GM23248 (cell line): ENCODE results near the gene EXOC3L2. TPM values are rescaled to one million over a fixed set of nuclear protein-coding genes. Genes with fewer than 3 reads are reported as not detected.

Experiments
- DNase-seq: peaks from one replicate; pipeline ENCODE4 v3.0.0-alpha.2; 2015
- H2AFZ ChIP-seq: fragments of 200-600 bp; sonication (generic); 2 replicates; pipeline ENCODE4 v1.6.1; 2016; ENCODE audit warnings: antibody characterized with exemption
- H3F3A ChIP-seq: fragments of 200-600 bp; sonication (generic); 2 replicates; pipeline ENCODE4 v1.6.1; 2016; ENCODE audit warnings: mild to moderate bottlenecking, antibody characterized with exemption, mixed run types; ENCODE audit not compliant: insufficient read depth
- H3K27ac ChIP-seq: fragments of 200-600 bp; sonication (generic); 2 replicates; pipeline ENCODE4 v1.5.1; 2016; ENCODE audit warnings: mild to moderate bottlenecking
- H3K27me3 ChIP-seq: fragments of 200-600 bp; sonication (generic); replicated peaks from 2 replicates; pipeline ENCODE4 v1.6.1; 2016; ENCODE audit warnings: mild to moderate bottlenecking; ENCODE audit not compliant: insufficient read depth
- H3K36me3 ChIP-seq: fragments of 200-600 bp; sonication (generic); 2 replicates; pipeline ENCODE4 v1.6.1; 2016; ENCODE audit warnings: low read depth, mild to moderate bottlenecking
- H3K4me1 ChIP-seq: fragments of 200-600 bp; sonication (generic); 2 replicates; pipeline ENCODE4 v1.6.1; 2016; ENCODE audit warnings: mild to moderate bottlenecking; ENCODE audit not compliant: insufficient read depth
- H3K4me2 ChIP-seq: fragments of 200-600 bp; sonication (generic); one replicate; pipeline ENCODE4 v1.6.1; 2016; ENCODE audit warnings: mild to moderate bottlenecking; ENCODE audit not compliant: unreplicated experiment
- H3K4me3 ChIP-seq: fragments of 200-600 bp; sonication (generic); 2 replicates; pipeline ENCODE4 v1.5.1; 2016; ENCODE audit warnings: mild to moderate bottlenecking
- H3K79me2 ChIP-seq: fragments of 200-600 bp; sonication (generic); 2 replicates; pipeline ENCODE4 v1.6.1; 2016; ENCODE audit warnings: mild to moderate bottlenecking; ENCODE audit not compliant: insufficient read depth
- H3K9ac ChIP-seq: fragments of 200-600 bp; sonication (generic); 2 replicates; pipeline ENCODE4 v1.6.1; 2016; ENCODE audit warnings: mild to moderate bottlenecking
- H3K9me2 ChIP-seq: fragments of 200-600 bp; sonication (generic); 2 replicates; pipeline ENCODE4 v1.6.1; 2016; ENCODE audit warnings: mixed run types, mild to moderate bottlenecking, moderate library complexity; ENCODE audit not compliant: insufficient read depth
- H3K9me3 ChIP-seq: fragments of 200-600 bp; sonication (generic); one replicate; pipeline ENCODE4 v1.6.1; 2017; ENCODE audit warnings: low read depth
- H4K20me1 ChIP-seq: fragments of 200-600 bp; sonication (generic); 2 replicates; pipeline ENCODE4 v1.6.0; 2016; ENCODE audit not compliant: insufficient read depth
- EZH2 ChIP-seq: fragments of 200-600 bp; sonication (generic); IDR thresholded peaks from 2 replicates; pipeline ENCODE4 v1.6.1; 2018; ENCODE audit warnings: antibody characterized with exemption, mild to moderate bottlenecking; ENCODE audit not compliant: insufficient read depth, poor library complexity, severe bottlenecking
- EZH2phosphoT487 ChIP-seq: fragments of 200-600 bp; sonication (generic); IDR thresholded peaks from 2 replicates; pipeline ENCODE4 v1.6.1; 2018; ENCODE audit warnings: antibody characterized with exemption, moderate library complexity, mild to moderate bottlenecking, low read depth; ENCODE audit not compliant: insufficient read depth
- WGBS, 2 experiments: methylation state at CpG; one replicate each; pipeline ENCODE4 v1.1.6; 2015 to 2017; ENCODE audit warnings: low lambda C conversion rate in 2 of 2, low coverage in 1 of 2; ENCODE audit errors: missing lambda C conversion rate in 2 of 2; 5-methylcytosine and 5-hydroxymethylcytosine counted together
- in situ Hi-C: fragments of 300-500 bp; cut with MboI; formaldehyde crosslinking; loops from 2 replicates; pipeline ENCODE4 v1.15.0; 2020
- polyA plus RNA-seq: library from polyadenylated mRNA; unstranded; fragments of >200 nt; fragmentation: Nextera tagmentation; extraction: Ambion mirVana; gene quantifications from 2 replicates; pipeline ENCODE4 v1.2.1, GENCODE V29; 2016
- total RNA-seq: library from RNA; depleted of rRNA; stranded (reverse); fragments of >200 nt; shearing (Covaris generic); gene quantifications from 2 replicates; pipeline ENCODE4 v1.2.3, GENCODE V29; 2014

The EXOC3L2 gene
- total and polyA plus RNA-seq, 2 experiments from 2014 or later = not detected

GRCh38 chr19:45256836-45257235, 11.6 kb upstream of the EXOC3L2 start:
- WGBS, 2 experiments = 86 to 91% methylated on average over 4 of the region's 4 CpGs
- Histone ChIP-seq H3K9ac (no peak overlapping the region), H3K4me2 (no peak overlapping the region), H3K4me1 (peaks cover 16% of the 10 kb centered on the region), H3K36me3 (no peaks in the 10 kb centered on the region), H3K79me2 (peaks cover 78% of the 10 kb centered on the region), H3K4me3 (no peak overlapping the region), H3K27ac (no peak overlapping the region), H3F3A (no peaks in the 10 kb centered on the region), H3K9me2 (no peaks in the 10 kb centered on the region), H2AFZ (no peak overlapping the region), H4K20me1 (peaks cover 3% of the 10 kb centered on the region; the same call in 1 of the 2 replicates), H3K9me3 (no peaks in the 10 kb centered on the region), H3K27me3 (no peaks in the 10 kb centered on the region)
- in situ Hi-C loops = no loop called here
- TF ChIP-seq EZH2phosphoT487 = no peak
- DNase-seq = no peak

GRCh38 chr19:45255611-45256157, 10.5 kb upstream of the EXOC3L2 start:
- no peak overlapping the region for H3K9ac ChIP-seq
- peaks cover 3% of the 10 kb centered on the region; the same call in 1 of the 2 replicates for H4K20me1 ChIP-seq
- WGBS, 2 experiments = 90 to 94% methylated on average over 9 of the region's 9 CpGs
- H3K27me3 ChIP-seq = no peaks in the 10 kb centered on the region
- no peak overlapping the region for H2AFZ ChIP-seq
- no peak overlapping the region for H3K4me3 ChIP-seq
- no peaks in the 10 kb centered on the region for H3F3A ChIP-seq
- H3K9me2 ChIP-seq = no peaks in the 10 kb centered on the region
- H3K9me3 ChIP-seq = no peaks in the 10 kb centered on the region
- peaks cover 83% of the 10 kb centered on the region for H3K79me2 ChIP-seq
- no peak for TF ChIP-seq EZH2phosphoT487
- TF ChIP-seq EZH2 = no peak
- H3K4me1 ChIP-seq = peaks cover 16% of the 10 kb centered on the region
- H3K4me2 ChIP-seq = no peak overlapping the region
- no peak overlapping the region for H3K27ac ChIP-seq
- H3K36me3 ChIP-seq = no peaks in the 10 kb centered on the region
- no peak for DNase-seq
- in situ Hi-C loops = no loop called here

- TF ChIP-seq EZH2 = no peak
- TF ChIP-seq EZH2phosphoT487 = no peak
- Histone ChIP-seq H3K36me3 (no peaks in the 10 kb centered on the region), H3K4me2 (no peak overlapping the region), H2AFZ (no peak overlapping the region), H3K4me1 (peaks cover 16% of the 10 kb centered on the region), H3K27ac (no peak overlapping the region), H3K9ac (0 out of 2 replicates have a peak overlapping the region, but pooled peaks have one; percentile 93), H3K9me2 (no peaks in the 10 kb centered on the region), H3K27me3 (no peaks in the 10 kb centered on the region), H3F3A (no peaks in the 10 kb centered on the region; the same call in 1 of the 2 replicates), H3K9me3 (no peaks in the 10 kb centered on the region), H3K4me3 (no peak overlapping the region), H4K20me1 (peaks cover 3% of the 10 kb centered on the region; the same call in 1 of the 2 replicates), H3K79me2 (peaks cover 77% of the 10 kb centered on the region)
- peak; percentile 13 for DNase-seq
- in situ Hi-C loops = no loop called here
- WGBS, 2 experiments = 61 to 71% methylated on average over 10 of the region's 11 CpGs
Measured at GRCh38 chr19:45254044-45254531, 8.9 kb upstream of the EXOC3L2 start.

GRCh38 chr19:45253396-45254027, 8.3 kb upstream of the EXOC3L2 start:
- peak overlapping the region; percentile 93 for H3K9ac ChIP-seq
- H3K79me2 ChIP-seq = peaks cover 71% of the 10 kb centered on the region
- peak overlapping the region; percentile 25 for H3K4me2 ChIP-seq
- in situ Hi-C loops = no loop called here
- H3K4me1 ChIP-seq = peaks cover 16% of the 10 kb centered on the region
- H3F3A ChIP-seq = no peaks in the 10 kb centered on the region; the same call in 1 of the 2 replicates
- peak; percentile 63 for DNase-seq
- peak overlapping the region; percentile 3; the same call in 1 of the 2 replicates for H3K27ac ChIP-seq
- H2AFZ ChIP-seq = no peak overlapping the region
- H3K9me3 ChIP-seq = no peaks in the 10 kb centered on the region
- H3K27me3 ChIP-seq = no peaks in the 10 kb centered on the region
- H3K4me3 ChIP-seq = peak overlapping the region; percentile 91
- 57 to 59% methylated on average over 12 of the region's 12 CpGs for WGBS, 2 experiments
- H3K9me2 ChIP-seq = no peaks in the 10 kb centered on the region
- peaks cover 3% of the 10 kb centered on the region; the same call in 1 of the 2 replicates for H4K20me1 ChIP-seq
- TF ChIP-seq EZH2phosphoT487 (no peak), EZH2 (no peak)
- no peaks in the 10 kb centered on the region for H3K36me3 ChIP-seq
